ENCODE measurements around the gene FRS3. TPM values are rescaled to one million over a fixed set of nuclear protein-coding genes. Genes with fewer than 3 reads are reported as not detected.

FRS3 gene
- total and polyA plus RNA-seq, 9 of the 15 experiments (the other 6 are each of a cell fraction or from before 2014, with no cell fraction given) = 0.03 to 3.7 (median 1.6) TPM

DNA sequence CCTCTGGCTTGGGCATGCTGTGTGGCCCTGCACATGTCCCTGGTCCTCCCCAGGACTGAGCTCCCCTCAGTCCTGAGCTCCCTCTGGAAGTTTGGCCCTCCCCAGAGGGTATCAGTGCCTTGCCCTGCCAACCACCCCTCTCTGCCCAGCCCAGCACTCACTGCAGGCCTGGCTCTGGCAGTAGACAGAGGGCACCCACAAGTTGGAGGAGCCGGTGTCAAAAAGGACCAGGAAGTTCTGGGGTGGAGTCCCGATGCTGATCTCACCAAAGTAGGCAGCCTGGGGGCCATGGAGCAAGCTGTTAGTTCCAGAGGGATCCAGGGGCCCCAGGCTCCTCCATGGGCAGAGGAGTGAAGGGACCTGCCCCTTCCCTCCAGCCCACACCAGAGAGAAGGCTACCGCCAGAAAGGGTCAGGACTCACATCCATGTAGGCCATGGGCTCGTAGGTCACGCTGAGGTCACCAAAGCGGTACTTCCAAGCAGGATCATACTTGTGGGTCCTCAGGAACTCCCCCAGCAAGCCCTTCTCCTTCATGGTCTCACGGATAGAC lies 35.4 kb downstream of the FRS3 start:
- Histone ChIP-seq H3K27me3 (ENCODE audit: control insufficient read depth in 2 of 2, insufficient read depth in 2 of 2, low read length in 2 of 2) (peaks cover 29 to 48% of the 10 kb centered on the region in 2 experiments; a peak in 4 of 5 replicates), H3K9me1 (ENCODE audit: control insufficient read depth, insufficient read depth, low read length) (no peaks in the 10 kb centered on the region), H3K27ac (ENCODE audit: extremely low read depth, low read depth, low read length) (no peak overlapping the region), H3K9me3 (replicated peaks; ENCODE audit: control insufficient read depth, insufficient read depth, low read depth, low read length) (no peaks in the 10 kb centered on the region), H3K4me3 (no peak overlapping the region), H4K20me1 (replicated peaks; ENCODE audit: control insufficient read depth, insufficient read depth, low read length) (no peaks in the 10 kb centered on the region; the same call in none of the 2 replicates), H3K36me3 (ENCODE audit: control insufficient read depth, insufficient read depth, low read length) (no peaks in the 10 kb centered on the region), H3K79me2 (ENCODE audit: control insufficient read depth, insufficient read depth, low read length) (no peaks in the 10 kb centered on the region), H3K4me2 (ENCODE audit: insufficient read depth, low read length) (no peak overlapping the region), H3K4me1 (replicated peaks in 1 of 2; ENCODE audit: control insufficient read depth in 2 of 2, insufficient read depth in 2 of 2, low read length in 2 of 2) (peaks cover 14 to 18% of the 10 kb centered on the region in 2 experiments), H2AFZ (ENCODE audit: low read depth, low read length) (no peak overlapping the region), H3K9ac (ENCODE audit: insufficient read depth in 1 of 2, low read depth in 2 of 2, low read length in 2 of 2) (no peak overlapping the region)
- in situ Hi-C loops (cut with MboI) = no loop called here
- POLR2A ChIA-PET = interaction anchor here (0.6 to 1.0 kb wide), 2 partner anchors 13 to 344 kb away, joined by 3 to 4 read pairs; no protein-coding TSS in a partner anchor
- FAIRE-seq (no peak), ATAC-seq (no peak), DNase-seq (ENCODE audit: extremely low read depth in 1 of 4, low spot score in 3 of 4) (no peak)
- CTCF ChIA-PET (ENCODE audit: low intra/inter-chr PET ratio) = no interaction called here
- no TSS peak for BruUV-seq (replicated peaks)
- WGBS (ENCODE audit: insufficient coverage, low coverage, missing lambda C conversion rate) = 10% methylated on average over 7 of the region's 7 CpGs
- no peak for TF ChIP-seq FOXJ2 (tag; IDR thresholded peaks at IDR 0.05)
- no peak for TF ChIP-seq SRSF1 (IDR thresholded peaks at IDR 0.05; ENCODE audit: low read depth, low read length)
- no peak for TF ChIP-seq ZBTB5 (IDR thresholded peaks at IDR 0.05)
- no peak for TF ChIP-seq DIDO1 (tag; IDR thresholded peaks at IDR 0.05; ENCODE audit: low read depth)
- no peak for TF ChIP-seq ZSCAN32 (CRISPR knock-in tag; IDR thresholded peaks at IDR 0.05)
- no peak for TF ChIP-seq POLR2H (tag; IDR thresholded peaks at IDR 0.05; ENCODE audit: low read depth)
- no peak for TF ChIP-seq CCNT2 (IDR thresholded peaks at IDR 0.05; ENCODE audit: borderline replicate concordance, extremely low read depth, insufficient read length, low read depth, low read length)
- TF ChIP-seq HSF4 (CRISPR knock-in tag; IDR thresholded peaks at IDR 0.05; ENCODE audit: borderline replicate concordance) = no peak
- TF ChIP-seq ZNF609 (CRISPR knock-in tag; IDR thresholded peaks at IDR 0.05; ENCODE audit: borderline replicate concordance) = no peak
- no peak for TF ChIP-seq CREBBP (IDR thresholded peaks at IDR 0.05; ENCODE audit: low read depth, low read length)
- no peak for TF ChIP-seq FOXK2 (conservative IDR thresholded peaks at IDR 0.05 in 1 of 2, IDR thresholded peaks at IDR 0.05 in 1 of 2; ENCODE audit: low read depth in 2 of 2)
- no peak for TF ChIP-seq ZNF146 (CRISPR knock-in tag; IDR thresholded peaks at IDR 0.05; ENCODE audit: unreplicated experiment)
- intact Hi-C loops (cut with micrococcal nuclease) = no loop called here

Data from K562 (cell line).